Mononuclear cell (primary cell): ENCODE results near the gene RAB38. TPM values are rescaled to one million over a fixed set of nuclear protein-coding genes. Genes with fewer than 3 reads are reported as not detected.

Experiments used
- H3K27me3 ChIP-seq: 2 replicates; pipeline ENCODE4 v1.6.0; 2011; ENCODE audit warnings: low read length, control low read depth; ENCODE audit not compliant: insufficient read depth
- H3K4me1 ChIP-seq: 2 replicates; pipeline ENCODE4 v1.5.1; 2011; ENCODE audit warnings: mild to moderate bottlenecking, low read length, control low read depth; ENCODE audit not compliant: insufficient read depth
- H3K4me3 ChIP-seq: 2 replicates; pipeline ENCODE4 v1.5.1; 2011; ENCODE audit warnings: mild to moderate bottlenecking, low read length, moderate library complexity
- H3K9me3 ChIP-seq: 2 replicates; pipeline ENCODE4 v1.5.1; 2011; ENCODE audit warnings: low read depth, mild to moderate bottlenecking, control low read depth, low read length
- total RNA-seq: library from RNA; depleted of rRNA; stranded (reverse); fragments of >200 nt; gene quantifications from one replicate; pipeline ENCODE4 v1.2.3, GENCODE V29; 2012

Gene RAB38
- total RNA-seq, 1 donor, result 1.3 TPM

GRCh38 chr11:88102598-88102934 lies 72.7 kb downstream of the RAB38 start:
- Histone ChIP-seq H3K27me3 (no peaks in the 10 kb centered on the region), H3K4me1 (no peaks in the 10 kb centered on the region), H3K9me3 (no peaks in the 10 kb centered on the region), H3K4me3 (no peak overlapping the region)

DNA sequence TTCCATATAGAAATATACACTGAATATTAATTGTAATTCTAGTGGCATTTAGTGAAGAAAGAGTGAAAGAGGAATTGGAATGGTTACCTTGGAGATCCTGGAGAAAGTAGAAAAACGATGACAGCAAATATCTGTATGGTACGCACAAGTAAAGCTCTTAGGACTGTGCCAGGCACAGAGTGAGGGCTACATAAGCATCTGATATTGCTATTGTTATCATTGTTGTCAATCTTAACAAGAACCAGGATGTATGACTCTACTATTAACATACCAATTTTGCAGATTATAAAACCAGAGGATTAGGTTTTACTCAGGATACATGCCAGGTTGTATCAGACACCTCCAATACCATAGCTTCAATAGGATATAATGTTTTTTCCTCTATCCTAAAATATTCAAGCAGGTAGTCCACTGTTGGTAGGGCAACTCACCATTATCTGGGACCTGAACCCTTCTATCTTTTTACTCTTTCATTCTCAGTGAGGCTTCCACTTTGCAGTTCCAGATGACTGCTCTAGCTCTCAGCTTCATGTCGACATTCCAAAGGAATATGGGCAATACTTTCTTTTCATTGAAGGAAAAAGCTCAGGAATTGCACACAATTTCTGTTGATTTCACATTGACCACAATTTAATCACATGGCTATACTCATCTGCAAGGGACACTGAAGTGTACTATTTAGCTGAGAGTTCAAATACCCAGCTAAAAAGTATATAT lies 73.2 kb downstream of the RAB38 start:
- Histone ChIP-seq H3K4me1 (no peaks in the 10 kb centered on the region), H3K27me3 (peaks cover 1% of the 10 kb centered on the region), H3K9me3 (no peaks in the 10 kb centered on the region), H3K4me3 (no peak overlapping the region)

GRCh38 chr11:88100151-88100550 lies 75.1 kb downstream of the RAB38 start:
- peaks cover 2% of the 10 kb centered on the region for H3K27me3 ChIP-seq
- H3K4me3 ChIP-seq, result no peak overlapping the region
- H3K9me3 ChIP-seq, result no peaks in the 10 kb centered on the region
- no peaks in the 10 kb centered on the region for H3K4me1 ChIP-seq

GRCh38 chr11:88098289-88098688 lies 77.0 kb downstream of the RAB38 start:
- Histone ChIP-seq H3K9me3 (no peaks in the 10 kb centered on the region), H3K4me1 (no peaks in the 10 kb centered on the region), H3K27me3 (peaks cover 2% of the 10 kb centered on the region), H3K4me3 (no peak overlapping the region)

DNA sequence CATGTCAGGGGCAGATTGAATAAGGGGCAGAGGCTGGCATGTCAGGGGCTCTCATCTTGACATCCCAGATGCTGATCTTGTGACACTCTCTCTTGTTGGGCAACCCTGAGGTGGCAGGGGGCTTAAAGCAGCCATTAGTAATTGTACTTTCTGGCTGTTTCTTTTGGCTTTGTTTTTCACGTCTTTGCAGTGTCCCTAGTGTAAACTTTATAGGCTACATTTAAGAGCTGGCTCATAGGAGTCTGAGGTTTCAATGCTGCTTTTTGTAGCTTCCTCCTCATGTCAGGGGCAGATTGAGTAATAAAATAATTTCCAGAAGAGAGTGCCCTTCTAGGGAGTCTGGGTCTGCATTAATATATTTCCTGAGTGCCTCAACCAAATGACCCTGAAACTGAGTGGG lies 86.1 kb downstream of the RAB38 start:
- no peaks in the 10 kb centered on the region for H3K9me3 ChIP-seq
- H3K4me1 ChIP-seq, result no peaks in the 10 kb centered on the region
- no peaks in the 10 kb centered on the region for H3K27me3 ChIP-seq
- no peak overlapping the region for H3K4me3 ChIP-seq

- no peaks in the 10 kb centered on the region for H3K27me3 ChIP-seq
- H3K4me1 ChIP-seq, result no peaks in the 10 kb centered on the region
- H3K4me3 ChIP-seq, result no peak overlapping the region
- H3K9me3 ChIP-seq, result no peaks in the 10 kb centered on the region
These were observed 87.9 kb downstream of the RAB38 start for GRCh38 chr11:88087337-88087736.

- Histone ChIP-seq H3K27me3 (no peaks in the 10 kb centered on the region), H3K4me3 (no peak overlapping the region), H3K4me1 (no peaks in the 10 kb centered on the region)
These were observed 88.9 kb downstream of the RAB38 start for GRCh38 chr11:88086297-88086696.

DNA sequence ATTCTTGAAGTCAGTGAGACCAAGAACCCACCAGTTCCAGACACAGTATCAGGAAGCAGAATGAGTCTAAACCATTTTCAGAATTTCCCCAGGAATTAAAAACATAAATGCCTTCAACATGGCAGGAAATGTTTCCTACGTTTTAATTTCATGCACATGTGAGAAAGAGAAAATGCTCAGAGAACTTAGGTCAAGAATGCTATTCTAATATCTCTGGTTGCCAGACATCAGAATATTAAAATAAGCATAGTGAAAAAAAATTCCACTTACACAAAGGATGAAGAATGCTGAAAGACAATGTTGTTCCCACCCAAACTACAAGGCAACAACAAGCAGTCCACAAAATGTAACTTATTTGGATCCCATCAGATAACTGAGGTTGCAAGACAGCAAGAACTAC lies 104.8 kb downstream of the RAB38 start:
- H3K4me3 ChIP-seq, result no peak overlapping the region
- H3K4me1 ChIP-seq, result no peaks in the 10 kb centered on the region

More at GRCh38 chr11:88086297-88086696, 88.9 kb downstream of the RAB38 start:
- H3K9me3 ChIP-seq, result no peaks in the 10 kb centered on the region

DNA sequence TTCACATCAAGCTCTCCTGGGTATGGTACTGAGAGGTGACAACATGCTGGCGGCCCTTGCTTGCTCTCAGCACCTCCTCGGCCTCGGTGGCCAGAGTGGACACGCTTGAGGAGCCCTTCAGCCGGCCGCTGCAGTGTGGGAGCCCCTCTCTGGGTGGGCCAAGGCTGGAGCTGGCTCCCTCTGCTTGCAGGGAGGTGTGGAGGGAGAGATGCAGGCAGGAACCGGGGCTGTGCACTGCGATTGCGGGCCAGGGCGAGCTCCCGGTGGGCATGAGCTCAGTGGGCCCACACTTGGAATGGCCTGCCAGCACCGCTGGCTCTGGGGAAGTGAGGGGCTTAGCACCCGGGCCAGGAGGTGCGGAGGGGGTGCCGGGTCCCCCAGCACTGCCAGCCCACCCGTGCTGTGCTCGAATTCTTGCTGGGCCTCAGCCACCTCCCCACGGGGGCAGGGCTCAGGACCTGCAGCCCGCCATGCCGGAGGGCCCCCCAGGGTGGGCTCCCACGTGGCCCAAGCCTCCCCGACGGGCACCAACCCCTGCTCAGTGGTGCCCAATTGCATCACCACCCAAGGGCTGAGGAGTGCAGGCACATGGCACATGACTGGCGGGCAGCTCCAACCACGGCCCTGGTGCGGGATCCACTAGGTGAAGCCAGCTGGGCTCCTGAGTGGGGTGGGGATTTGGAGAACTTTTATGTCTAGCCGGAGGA lies 106.2 kb downstream of the RAB38 start:
- Histone ChIP-seq H3K27me3 (no peaks in the 10 kb centered on the region), H3K9me3 (peaks cover 6% of the 10 kb centered on the region), H3K4me1 (no peaks in the 10 kb centered on the region), H3K4me3 (no peak overlapping the region)

More for the DNA sequence above, 104.8 kb downstream of the RAB38 start:
- peaks cover 6% of the 10 kb centered on the region for H3K9me3 ChIP-seq
- H3K27me3 ChIP-seq, result no peaks in the 10 kb centered on the region

DNA sequence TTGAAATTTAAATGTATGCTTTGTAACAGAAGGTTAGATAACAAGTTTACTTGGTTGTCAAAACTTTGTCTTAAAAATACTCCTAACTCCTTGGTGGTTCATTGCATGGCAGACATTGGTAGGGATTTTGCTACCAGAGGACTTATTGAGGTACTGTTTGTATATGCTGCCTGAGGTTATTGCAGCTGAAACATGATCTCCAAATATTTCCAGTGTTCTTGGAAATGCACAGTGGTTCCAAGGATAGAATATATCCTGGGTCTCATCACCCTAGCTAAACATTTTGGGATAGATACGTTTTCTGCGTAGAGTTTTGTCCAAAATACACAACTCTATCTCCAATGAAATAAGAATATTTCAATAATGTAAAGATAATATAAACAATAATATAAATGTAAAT lies 109.2 kb downstream of the RAB38 start:
- H3K4me3 ChIP-seq, result no peak overlapping the region
- H3K27me3 ChIP-seq, result no peaks in the 10 kb centered on the region
- H3K4me1 ChIP-seq, result no peaks in the 10 kb centered on the region
- H3K9me3 ChIP-seq, result peaks cover 6% of the 10 kb centered on the region

DNA sequence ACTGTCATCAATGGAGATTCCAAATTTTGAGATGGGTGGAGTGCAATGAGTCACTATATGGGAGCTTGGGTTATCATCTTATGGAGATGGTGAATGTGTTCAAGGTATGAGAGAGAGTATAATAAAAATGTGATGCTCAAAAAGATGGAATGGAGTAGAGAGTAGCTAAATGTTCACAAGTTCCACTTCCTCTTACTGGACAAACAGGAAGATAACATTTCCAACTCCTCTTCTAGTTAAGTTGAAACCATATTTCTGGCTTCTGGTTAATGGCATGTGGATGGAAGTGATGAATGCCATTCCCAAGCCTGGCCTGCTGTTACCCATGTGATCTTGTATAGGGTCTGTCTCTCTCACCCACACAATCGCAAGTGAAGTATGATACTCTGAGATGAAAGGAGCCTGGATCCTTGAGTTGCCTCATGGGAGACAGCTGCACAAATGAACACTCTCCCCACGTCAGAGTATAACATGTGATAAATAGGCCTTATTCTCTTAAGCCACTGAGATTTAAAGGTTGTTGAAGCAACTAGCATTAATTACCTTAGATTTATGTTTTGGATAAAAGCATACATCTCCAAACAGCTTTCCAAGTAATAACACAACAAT lies 111.0 kb downstream of the RAB38 start:
- H3K9me3 ChIP-seq, result peaks cover 6% of the 10 kb centered on the region
- H3K4me1 ChIP-seq, result no peaks in the 10 kb centered on the region
- no peak overlapping the region for H3K4me3 ChIP-seq
- no peaks in the 10 kb centered on the region for H3K27me3 ChIP-seq

Other genes starting within 250 kb of the RAB38 start
- 106 TPM for gene CTSC, start 162.3 kb upstream of the RAB38 start, total RNA-seq